Inflammatory macrophage treated with lipopolysaccharide for 4 hours (primary cell): ENCODE data around the gene GOLPH3.

ENCODE experiments used
- DNase-seq: peaks from one replicate; pipeline ENCODE4 v3.0.0-alpha.2; 2020

Gene GOLPH3

GRCh38 chr5:32170303-32171151, 3.6 kb downstream of the GOLPH3 start:
- no peak for DNase-seq

GRCh38 chr5:32168460-32169033, 5.6 kb downstream of the GOLPH3 start:
- no peak for DNase-seq

- no peak for DNase-seq
Observed at GRCh38 chr5:32165597-32165996, 8.5 kb downstream of the GOLPH3 start.

GRCh38 chr5:32163785-32164184, 10.3 kb downstream of the GOLPH3 start:
- peak; percentile 54 for DNase-seq

- DNase-seq = no peak
Observed at GRCh38 chr5:32163053-32163452, 11.1 kb downstream of the GOLPH3 start.

GRCh38 chr5:32160228-32160627, 13.9 kb downstream of the GOLPH3 start:
- no peak for DNase-seq

- no peak for DNase-seq
Observed at GRCh38 chr5:32159328-32160072, 14.6 kb downstream of the GOLPH3 start.

- no peak for DNase-seq
Observed at GRCh38 chr5:32158679-32158975, 15.5 kb downstream of the GOLPH3 start.

GRCh38 chr5:32157078-32157477, 17.0 kb downstream of the GOLPH3 start:
- no peak for DNase-seq

GRCh38 chr5:32156635-32157034, 17.5 kb downstream of the GOLPH3 start:
- DNase-seq = no peak

- no peak for DNase-seq
Observed at GRCh38 chr5:32155211-32155610, 18.9 kb downstream of the GOLPH3 start.

GRCh38 chr5:32153723-32154122, 20.4 kb downstream of the GOLPH3 start:
- DNase-seq = no peak

GRCh38 chr5:32151198-32151597, 22.9 kb downstream of the GOLPH3 start:
- DNase-seq = no peak

- no peak for DNase-seq
Observed at GRCh38 chr5:32150366-32150765, 23.8 kb downstream of the GOLPH3 start.

GRCh38 chr5:32147959-32148358, 26.2 kb downstream of the GOLPH3 start:
- DNase-seq = no peak

GRCh38 chr5:32147236-32147635, 26.9 kb downstream of the GOLPH3 start:
- DNase-seq = peak; percentile 79

- no peak for DNase-seq
Observed at GRCh38 chr5:32145378-32145777, 28.7 kb downstream of the GOLPH3 start.

GRCh38 chr5:32144378-32145207, 29.5 kb downstream of the GOLPH3 start:
- DNase-seq = no peak

- DNase-seq = no peak
Observed at GRCh38 chr5:32143617-32144377, 30.3 kb downstream of the GOLPH3 start.

- peak; percentile 93 for DNase-seq
Observed at GRCh38 chr5:32138839-32139493, 35.2 kb downstream of the GOLPH3 start.

GRCh38 chr5:32136342-32136741, 37.8 kb downstream of the GOLPH3 start:
- no peak for DNase-seq

GRCh38 chr5:32135086-32135485, 39.0 kb downstream of the GOLPH3 start:
- no peak for DNase-seq
